IMR-90 (cell line): ENCODE data around the gene MPPED1. TPM values are rescaled to one million over a fixed set of nuclear protein-coding genes. Genes with fewer than 3 reads are reported as not detected.

Experiments
- ATAC-seq: fragments of 200-7000 bp; cut with Tn5 transposase; 2 replicates; pipeline ENCODE4 v1.9.1; 2020; ENCODE audit warnings: low read depth, mild to moderate bottlenecking, moderate library complexity
- BruUV-seq: library from RNA; stranded (reverse); fragments of 400-500 nt; replicated peaks from 2 replicates; lab custom pipeline; 2021; lab: Mats Ljungman, UMichigan
- CTCF ChIA-PET: fragments of 300-600 bp; formaldehyde crosslinking; extraction: SDS; loops from one replicate; lab custom pipeline; 2021; ENCODE audit warnings: antibody characterized with exemption; lab: Yijun Ruan, JAX
- POLR2A ChIA-PET: fragments of 300-600 bp; sonication (Branson Sonifier 250); formaldehyde crosslinking; loops from one replicate; lab custom pipeline; 2022; ENCODE audit warnings: antibody characterized with exemption; ENCODE audit not compliant: unreplicated experiment; lab: Charles Lee
- DNase-seq: peaks from one replicate; pipeline ENCODE4 v3.0.0; 2013
- H2AFZ ChIP-seq: replicated peaks from 2 replicates; pipeline ENCODE3; 2013; ENCODE audit warnings: low read length, mild to moderate bottlenecking; ENCODE audit not compliant: poor library complexity
- H2AK5ac ChIP-seq: 2 replicates; pipeline ENCODE4 v1.6.1; 2013; ENCODE audit warnings: low read depth, low read length, inconsistent platforms
- H2AK9ac ChIP-seq: replicated peaks from 2 replicates; pipeline ENCODE3; 2013; ENCODE audit warnings: mild to moderate bottlenecking, low read depth, low read length, moderate library complexity; ENCODE audit not compliant: poor library complexity
- H2BK120ac ChIP-seq: 2 replicates; pipeline ENCODE4 v1.6.1; 2013; ENCODE audit warnings: low read depth, low read length, inconsistent platforms
- H2BK15ac ChIP-seq: 3 replicates; pipeline ENCODE4 v1.6.1; 2013; ENCODE audit warnings: low read depth, low read length, inconsistent platforms
- H2BK20ac ChIP-seq: 2 replicates; pipeline ENCODE4 v1.6.1; 2013; ENCODE audit warnings: low read depth, mild to moderate bottlenecking, inconsistent platforms, low read length, moderate library complexity
- H2BK5ac ChIP-seq: 2 replicates; pipeline ENCODE4 v1.6.1; 2013; ENCODE audit warnings: mild to moderate bottlenecking, low read depth, low read length, inconsistent platforms; ENCODE audit not compliant: poor library complexity, severe bottlenecking
- H3K14ac ChIP-seq: replicated peaks from 2 replicates; pipeline ENCODE4 v1.6.1; 2013; ENCODE audit warnings: low read depth, low read length, inconsistent platforms
- H3K18ac ChIP-seq: 2 replicates; pipeline ENCODE4 v1.6.1; 2013; ENCODE audit warnings: low read depth, low read length, control low read depth
- H3K23ac ChIP-seq: 2 replicates; pipeline ENCODE4 v1.6.1; 2013; ENCODE audit warnings: low read depth, low read length, inconsistent platforms
- H3K27ac ChIP-seq: 2 replicates; pipeline ENCODE4 v1.5.1; 2013; ENCODE audit warnings: mild to moderate bottlenecking, control low read depth, low read length; ENCODE audit not compliant: insufficient read depth
- H3K27me3 ChIP-seq: 2 replicates; pipeline ENCODE4 v1.6.1; 2013; ENCODE audit warnings: low read length; ENCODE audit not compliant: control insufficient read depth, insufficient read depth
- H3K36me3 ChIP-seq: 2 replicates; pipeline ENCODE4 v1.6.1; 2013; ENCODE audit warnings: low read length, mixed read lengths; ENCODE audit not compliant: control insufficient read depth, insufficient read depth
- H3K4ac ChIP-seq: 2 replicates; pipeline ENCODE4 v1.6.1; 2013; ENCODE audit warnings: low read depth, low read length, inconsistent platforms
- H3K4me1 ChIP-seq: 2 replicates; pipeline ENCODE4 v1.6.1; 2013; ENCODE audit warnings: low read length, mixed read lengths; ENCODE audit not compliant: control insufficient read depth, insufficient read depth
- H3K4me2 ChIP-seq: 2 replicates; pipeline ENCODE4 v1.6.1; 2013; ENCODE audit warnings: low read depth, mild to moderate bottlenecking, control low read depth, low read length, moderate library complexity
- H3K4me3 ChIP-seq: 2 replicates; pipeline ENCODE4 v1.5.1; 2013; ENCODE audit warnings: low read depth, mild to moderate bottlenecking, control low read depth, low read length, moderate library complexity; ENCODE audit not compliant: insufficient read depth
- H3K56ac ChIP-seq: 2 replicates; pipeline ENCODE4 v1.6.1; 2013; ENCODE audit warnings: low read length, inconsistent platforms; ENCODE audit not compliant: insufficient read depth; ENCODE audit errors: extremely low read depth
- H3K79me1 ChIP-seq, 2 experiments: 2 replicates each; pipeline ENCODE4 v1.6.1; 2013; ENCODE audit warnings: low read length in 2 of 2, inconsistent platforms in 1 of 2, low read depth in 1 of 2
- H3K9ac ChIP-seq: 2 replicates; pipeline ENCODE4 v1.6.1; 2013; ENCODE audit warnings: low read depth, low read length, control low read depth
- H3K9me1 ChIP-seq: 2 replicates; pipeline ENCODE4 v1.6.1; 2013; ENCODE audit warnings: low read length, inconsistent platforms; ENCODE audit not compliant: insufficient read depth
- H3K9me3 ChIP-seq: 2 replicates; pipeline ENCODE4 v1.6.1; 2013; ENCODE audit warnings: low read length; ENCODE audit not compliant: control insufficient read depth, insufficient read depth
- H4K20me1 ChIP-seq: 2 replicates; pipeline ENCODE4 v1.6.1; 2013; ENCODE audit warnings: low read length, inconsistent platforms; ENCODE audit not compliant: insufficient read depth
- H4K5ac ChIP-seq: 2 replicates; pipeline ENCODE4 v1.6.1; 2013; ENCODE audit warnings: mild to moderate bottlenecking, low read depth, low read length, control low read depth
- H4K8ac ChIP-seq, 2 experiments: 2 replicates each; pipeline ENCODE4 v1.6.1; 2013; ENCODE audit warnings: low read depth in 2 of 2, low read length in 2 of 2, control low read depth in 1 of 2, inconsistent platforms in 1 of 2
- H4K91ac ChIP-seq: 2 replicates; pipeline ENCODE4 v1.6.1; 2013; ENCODE audit warnings: low read depth, low read length, inconsistent platforms; ENCODE audit not compliant: insufficient read depth
- BHLHE40 ChIP-seq: fragments of 150-350 bp; IDR thresholded peaks from 2 replicates; pipeline ENCODE4 v1.6.1; 2016; ENCODE audit warnings: mild to moderate bottlenecking, low read depth, low read length
- CHD1 ChIP-seq: IDR thresholded peaks from 2 replicates; pipeline ENCODE4 v1.6.1; 2012; ENCODE audit warnings: low read depth, low read length, improper control_type of control experiment
- RFX5 ChIP-seq: IDR thresholded peaks from 2 replicates; pipeline ENCODE4 v1.8.0; 2012; ENCODE audit warnings: low read depth, mild to moderate bottlenecking, low read length, moderate library complexity
- WGBS, 2 experiments: methylation state at CpG; one replicate each; pipeline versions ENCODE4 v1.1.5 to v1.1.7; 2013; ENCODE audit warnings: missing lambda C conversion rate in 2 of 2; ENCODE audit not compliant: insufficient read length in 1 of 2; ENCODE audit errors: extremely low coverage in 2 of 2; 5-methylcytosine and 5-hydroxymethylcytosine counted together
- dilution Hi-C: fragments of 300-500 bp; cut with HindIII; formaldehyde crosslinking; loops from one replicate; pipeline ENCODE4 v1.14.3; 2018; ENCODE audit warnings: low sequenced_read_pairs; ENCODE audit not compliant: unreplicated experiment
- in situ Hi-C: fragments of 300-500 bp; cut with MboI; formaldehyde crosslinking; loops from 3 replicates; pipeline ENCODE4 v1.14.3; 2019; ENCODE audit warnings: low sequenced_read_pairs, inconsistent platforms, mixed read lengths
- intact Hi-C: fragments of 100-400 bp; cut with micrococcal nuclease; formaldehyde crosslinking; loops from 2 replicates; pipeline ENCODE4 v1.10.0; 2022
- polyA plus RNA-seq, 3 experiments: library from polyadenylated mRNA; depleted of rRNA; stranded (reverse); fragments of >200 nt; gene quantifications; 2 replicates each; pipeline ENCODE4 v1.2.3, GENCODE V29; 2012; ENCODE audit warnings: low replicate concordance in 1 of 3
- total RNA-seq: library from RNA; depleted of rRNA; stranded (reverse); fragments of >200 nt; gene quantifications from 2 replicates; pipeline ENCODE4 v1.2.3, GENCODE V29; 2012

MPPED1 gene
- total and polyA plus RNA-seq, 2 of the 4 experiments (the other 2 are of a cell fraction) = not detected

- no peaks in the 10 kb centered on the region for H3K4me1 ChIP-seq
- no peaks in the 10 kb centered on the region for H4K20me1 ChIP-seq
- H2AFZ ChIP-seq = no peak overlapping the region
- intact Hi-C loops = no loop called here
- no peaks in the 10 kb centered on the region for H3K79me1 ChIP-seq
- H2BK120ac ChIP-seq = no peak overlapping the region
- TF ChIP-seq RFX5 (no peak), BHLHE40 (no peak), CHD1 (no peak)
- no TSS peak for BruUV-seq
- no peak overlapping the region for H2AK5ac ChIP-seq
- H2AK9ac ChIP-seq = no peak overlapping the region
- ChIA-PET POLR2A (no interaction called here), CTCF (no interaction called here)
- no peak overlapping the region for H3K56ac ChIP-seq
- dilution Hi-C loops = no loop called here
- H3K27ac ChIP-seq = no peak overlapping the region
- no peak overlapping the region for H4K5ac ChIP-seq
- no peak overlapping the region for H4K91ac ChIP-seq
- H3K14ac ChIP-seq = no peak overlapping the region
- no peak overlapping the region for H3K4me3 ChIP-seq
- H2BK20ac ChIP-seq = no peak overlapping the region
- whole genome bisulfite sequencing, 2 experiments = 93% methylated on average over 3 of the region's 14 CpGs; no CpG with 5 or more reads in 1 of the 2 experiments
- no peaks in the 10 kb centered on the region for H3K36me3 ChIP-seq
- no peak overlapping the region for H2BK15ac ChIP-seq
- H3K4me2 ChIP-seq = no peak overlapping the region
- no peak overlapping the region for H4K8ac ChIP-seq
- H2BK5ac ChIP-seq = no peak overlapping the region
- peaks cover 2% of the 10 kb centered on the region; the same call in 1 of the 2 replicates for H3K27me3 ChIP-seq
- in situ Hi-C loops = no loop called here
- no peaks in the 10 kb centered on the region for H3K9me1 ChIP-seq
- no peak overlapping the region for H3K9ac ChIP-seq
- no peak overlapping the region for H3K18ac ChIP-seq
- DNase-seq (no peak), ATAC-seq (no peak)
- no peaks in the 10 kb centered on the region for H3K9me3 ChIP-seq
- H3K4ac ChIP-seq = no peak overlapping the region
- H3K23ac ChIP-seq = no peak overlapping the region
These were observed 65.2 kb downstream of the MPPED1 start for GRCh38 chr22:43476751-43477725.
